AG08396 (cell line): ENCODE results near the gene SSX1.
"Not testable (repeated sequence)": the region's sequence is repeated elsewhere in the genome, so short reads cannot be mapped to it uniquely, and the experiment has no call there.

Source experiments
- DNase-seq: peaks from one replicate; pipeline ENCODE4 v3.0.0; 2012; ENCODE audit warnings: low spot score, mixed read lengths

Gene SSX1, protein sequence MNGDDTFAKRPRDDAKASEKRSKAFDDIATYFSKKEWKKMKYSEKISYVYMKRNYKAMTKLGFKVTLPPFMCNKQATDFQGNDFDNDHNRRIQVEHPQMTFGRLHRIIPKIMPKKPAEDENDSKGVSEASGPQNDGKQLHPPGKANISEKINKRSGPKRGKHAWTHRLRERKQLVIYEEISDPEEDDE

DNA sequence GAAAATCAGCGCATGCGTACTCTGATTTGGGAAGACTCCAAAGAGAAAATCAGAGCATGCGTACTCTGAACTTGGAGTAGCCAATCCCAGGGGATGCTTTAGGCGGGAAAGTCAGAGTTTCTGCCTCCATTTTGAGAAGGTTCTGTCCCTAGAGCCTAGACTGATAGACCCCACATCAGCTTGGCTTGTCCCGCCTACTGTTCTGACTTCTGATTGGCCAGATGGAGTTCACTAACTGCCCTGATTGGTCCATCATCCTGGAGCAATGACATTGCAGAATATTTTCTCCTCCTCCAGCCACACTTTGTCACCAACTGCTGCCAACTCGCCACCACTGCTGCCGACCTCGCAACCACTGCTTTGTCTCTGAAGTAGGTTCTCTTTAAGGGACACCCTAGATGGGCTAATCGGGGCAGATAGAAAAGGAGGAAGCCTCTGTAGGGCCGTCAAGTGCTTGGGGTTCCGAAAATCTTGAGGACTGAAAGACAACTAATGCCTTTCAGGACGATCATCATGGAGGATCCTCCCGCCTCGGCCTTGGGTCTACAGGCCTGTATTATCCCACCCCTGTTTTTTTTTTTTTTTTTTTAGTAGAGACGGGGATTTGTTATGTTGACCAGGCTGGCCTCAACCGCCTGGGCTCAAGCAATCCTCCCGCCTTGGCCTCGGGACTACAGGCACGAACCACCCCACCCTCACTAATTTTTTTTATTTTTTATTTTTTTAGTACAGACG is at the start of gene SSX1:
SSX1 (plus strand) TSS at position 331 of the 735 bp plus-strand sequence. CDS start 1,850 bp downstream, outside the sequence.
- DNase-seq: not testable (repeated sequence)

DNA sequence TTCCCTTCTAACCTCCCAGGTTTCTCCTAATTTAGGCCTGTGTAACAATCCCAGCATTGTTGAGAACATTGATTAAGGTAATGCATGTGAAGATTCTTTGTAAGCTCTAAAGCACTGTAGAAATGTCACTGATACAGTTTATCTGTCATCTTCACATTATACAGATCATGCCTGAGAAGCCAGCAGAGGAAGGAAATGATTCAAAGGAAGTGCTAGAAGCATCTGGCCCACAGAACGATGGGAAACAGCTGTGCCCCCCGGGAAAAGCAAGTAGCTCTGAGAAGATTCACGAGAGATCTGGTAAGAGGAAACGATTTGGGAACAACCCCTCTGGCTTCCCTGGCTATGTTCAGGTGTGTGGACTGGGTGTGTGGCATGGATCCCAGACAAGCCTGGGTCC is 40.9 kb upstream of the SSX1 start:
- DNase-seq: not testable (repeated sequence)

DNA sequence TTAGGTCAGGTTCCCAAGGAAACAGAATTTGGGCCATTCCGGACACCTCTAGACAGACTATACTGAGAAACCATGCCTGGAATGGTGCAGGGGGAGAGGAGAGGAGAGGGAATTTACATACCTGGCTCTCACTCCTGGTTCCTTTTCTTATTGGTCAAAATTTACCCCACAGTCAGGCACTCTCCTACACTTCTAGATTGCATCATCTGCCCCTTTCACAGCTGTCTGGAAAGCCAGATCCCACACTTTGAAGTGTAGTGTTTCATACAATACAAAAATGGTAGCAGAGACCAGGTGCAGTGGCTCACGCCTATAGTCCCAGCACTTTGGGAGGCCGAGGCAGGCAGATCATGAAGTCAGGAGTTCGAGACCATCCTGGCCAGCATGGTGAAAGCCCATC is 31.0 kb upstream of the SSX1 start:
- DNase-seq: not testable (repeated sequence)

DNA sequence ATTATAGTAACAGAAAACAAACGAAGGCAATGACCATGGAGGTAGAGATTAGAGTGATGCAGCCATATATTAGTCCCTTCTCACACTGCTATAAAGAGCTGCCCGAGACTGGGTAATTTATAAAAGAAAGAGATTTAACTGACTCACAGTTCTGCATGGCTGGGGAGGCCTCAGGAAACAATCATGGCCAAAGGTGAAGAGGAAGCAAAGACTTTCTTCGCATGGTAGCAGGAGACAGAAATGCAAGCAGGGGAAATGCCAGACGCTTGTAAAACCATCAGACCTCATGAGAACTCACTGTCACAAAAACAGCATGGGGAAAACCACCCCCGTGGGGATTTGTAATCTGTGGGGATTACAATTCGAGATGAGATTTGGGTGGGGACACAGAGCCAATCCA is 2.2 kb upstream of the SSX1 start:
- not testable (repeated sequence) for DNase-seq

DNA sequence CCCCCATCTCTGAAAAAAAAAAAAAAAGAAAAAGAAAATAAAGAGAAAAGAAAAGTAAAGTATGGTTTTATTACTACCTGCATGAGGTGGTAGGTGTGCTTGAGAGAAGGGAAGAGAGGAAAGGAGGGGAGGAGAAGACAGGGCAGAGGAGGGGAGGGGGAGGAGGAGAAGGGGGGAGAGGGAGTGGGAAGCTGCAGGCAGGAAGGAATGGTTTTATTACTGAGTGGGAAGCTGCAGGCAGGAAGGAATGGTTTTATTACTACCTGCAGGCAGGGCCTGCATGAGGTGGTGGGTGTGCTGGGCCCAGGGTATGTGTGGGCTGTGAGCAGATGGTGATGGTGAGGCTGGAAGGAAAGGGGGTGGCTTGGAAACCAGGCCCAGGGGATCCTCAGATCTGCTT is 19.2 kb downstream of the SSX1 start:
- not testable (repeated sequence) for DNase-seq

DNA sequence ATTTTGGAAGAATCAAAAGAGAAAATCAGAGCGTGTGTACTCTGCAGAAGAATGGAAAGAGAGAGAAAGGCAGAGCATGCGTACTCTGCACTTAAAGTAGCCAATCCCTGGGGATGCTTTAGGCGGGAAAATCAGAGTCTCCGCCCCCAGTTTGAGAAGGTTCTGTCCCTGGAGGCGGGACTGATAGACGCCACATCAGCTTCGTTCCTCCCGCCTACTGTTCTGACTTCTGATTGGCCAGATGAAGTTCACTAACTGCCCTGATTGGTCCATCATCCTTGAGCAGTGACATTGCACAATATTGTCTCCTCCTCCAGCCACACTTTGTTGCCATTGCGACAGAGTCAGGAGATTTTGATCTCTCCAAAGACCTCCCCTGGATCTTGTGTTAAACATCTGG is 23.8 kb downstream of the SSX1 start:
- DNase-seq: peak; percentile 3

DNA sequence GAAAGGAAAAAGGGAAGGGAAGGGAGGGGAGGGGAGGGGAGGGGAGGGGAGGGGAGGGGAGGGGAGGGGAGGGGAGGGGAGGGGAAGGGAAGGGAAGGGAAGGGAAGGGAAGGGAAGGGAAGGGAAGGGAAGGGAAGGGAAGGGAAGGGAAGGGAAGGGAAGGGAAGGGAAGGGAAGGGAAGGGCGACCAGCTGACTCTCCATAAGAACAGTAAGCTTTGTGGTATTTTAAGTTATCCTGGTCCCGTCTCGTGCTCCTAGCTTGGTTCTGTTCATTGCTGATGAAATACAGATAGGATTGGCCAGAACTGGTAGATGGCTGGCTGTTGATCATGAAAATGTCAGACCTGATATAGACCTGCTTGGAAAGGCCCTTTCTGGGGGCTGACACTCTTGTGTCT is 25.5 kb downstream of the SSX1 start:
- DNase-seq: not testable (repeated sequence)

DNA sequence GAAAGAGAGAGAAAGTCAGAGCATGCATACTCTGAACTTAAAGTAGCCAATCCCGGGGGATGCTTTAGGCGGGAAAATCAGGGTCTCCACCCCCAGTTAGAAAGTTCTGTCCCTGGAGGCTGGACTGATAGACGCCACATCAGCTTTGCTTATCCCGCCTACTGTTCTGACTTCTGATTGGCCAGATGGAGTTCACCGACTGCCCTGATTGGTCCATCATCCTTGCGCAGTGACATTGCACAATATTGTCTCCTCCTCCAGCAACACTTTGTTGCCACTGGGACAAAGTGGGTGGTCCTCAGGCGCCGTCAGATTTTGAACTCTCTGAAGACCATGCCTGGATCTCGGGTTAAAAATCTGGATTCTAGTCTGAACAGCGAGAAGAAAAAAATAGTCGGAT is 51.0 kb downstream of the SSX1 start:
- DNase-seq: no peak

DNA sequence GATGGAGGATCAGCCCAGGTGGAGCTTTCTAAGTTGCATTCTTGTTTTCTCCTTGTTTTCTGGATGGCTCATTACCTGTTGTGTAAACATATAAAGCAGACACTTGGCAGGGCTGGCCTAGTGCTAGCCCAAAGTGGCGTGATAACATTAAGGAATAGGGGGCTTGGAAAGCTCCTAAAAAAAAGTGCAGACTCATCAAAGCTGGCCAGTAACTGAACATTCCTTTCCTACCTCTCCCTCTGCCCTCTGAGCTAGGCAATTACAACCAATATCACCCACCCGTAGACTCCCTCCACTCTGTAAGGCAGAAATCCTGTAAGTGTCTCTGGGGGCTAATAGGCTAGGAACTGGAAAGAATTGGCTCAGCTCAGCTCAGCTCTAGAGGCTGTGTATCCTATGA is 58.8 kb downstream of the SSX1 start:
- DNase-seq: not testable (repeated sequence)
